ENCODE results near the gene TBC1D19.

GRCh38 chr4:26613237-26613636, 29.4 kb downstream of the TBC1D19 start:
- no peak for TF ChIP-seq CTCF (IDR thresholded peaks at IDR 0.05; ENCODE audit: insufficient read depth, low read length)
- no peak for TF ChIP-seq POLR2AphosphoS5 (IDR thresholded peaks at IDR 0.05; ENCODE audit: low read depth)
- no peak for TF ChIP-seq REST (IDR thresholded peaks at IDR 0.05; ENCODE audit: insufficient replicate concordance, low read depth)
- TF ChIP-seq GABPA (IDR thresholded peaks at IDR 0.05; ENCODE audit: low read depth) = no peak
